PC-9 (cell line): Measurements from ENCODE around the gene TBL1XR1. TPM values are rescaled to one million over a fixed set of nuclear protein-coding genes. Genes with fewer than 3 reads are reported as not detected.
A peak's percentile ranks its signal among the peaks of the same experiment; 100 is the strongest.

Source experiments
- BruUV-seq: library from RNA; stranded (reverse); fragments of 400-500 nt; replicated peaks from 2 replicates; lab custom pipeline; 2021; lab: Mats Ljungman, UMichigan
- CTCF ChIA-PET: fragments of 300-600 bp; sonication (Branson Sonifier 250); formaldehyde crosslinking; loops from one replicate; lab custom pipeline; 2022; ENCODE audit warnings: antibody characterized with exemption; lab: Charles Lee
- POLR2A ChIA-PET: fragments of 300-600 bp; sonication (Branson Sonifier 250); formaldehyde crosslinking; loops from one replicate; lab custom pipeline; 2022; ENCODE audit warnings: antibody characterized with exemption; ENCODE audit not compliant: unreplicated experiment; lab: Charles Lee
- DNase-seq, 2 experiments: peaks; one replicate each; pipeline versions ENCODE4 v3.0.0 to v3.0.0-alpha.2; 2015 to 2022; ENCODE audit warnings: mixed read lengths in 1 of 2
- H2AFZ ChIP-seq: fragments of 200-600 bp; sonication (generic); 2 replicates; pipeline ENCODE4 v1.8.1; 2017; ENCODE audit warnings: antibody characterized with exemption
- H3F3A ChIP-seq: fragments of 200-600 bp; sonication (generic); 2 replicates; pipeline ENCODE4 v1.8.1; 2017; ENCODE audit warnings: antibody characterized with exemption, mild to moderate bottlenecking, low read depth; ENCODE audit not compliant: insufficient read depth
- H3K27ac ChIP-seq: fragments of 200-600 bp; sonication (generic); 2 replicates; pipeline ENCODE4 v1.6.1; 2016; ENCODE audit warnings: mixed run types
- H3K27me3 ChIP-seq: fragments of 200-600 bp; sonication (generic); 2 replicates; pipeline ENCODE4 v1.6.1; 2016; ENCODE audit warnings: low read depth, mixed run types; ENCODE audit not compliant: insufficient read depth
- H3K36me3 ChIP-seq: fragments of 200-600 bp; sonication (generic); 2 replicates; pipeline ENCODE4 v1.6.1; 2016; ENCODE audit warnings: low read depth, mixed run types
- H3K4me1 ChIP-seq: fragments of 200-600 bp; sonication (generic); replicated peaks from 2 replicates; pipeline ENCODE4 v1.6.1; 2016; ENCODE audit warnings: mixed run types; ENCODE audit not compliant: insufficient read depth
- H3K4me2 ChIP-seq: fragments of 200-600 bp; sonication (generic); 2 replicates; pipeline ENCODE4 v1.6.1; 2017; ENCODE audit warnings: mixed run types
- H3K4me3 ChIP-seq: fragments of 200-600 bp; sonication (generic); 2 replicates; pipeline ENCODE4 v1.6.1; 2016; ENCODE audit warnings: mixed run types
- H3K79me2 ChIP-seq: fragments of 200-600 bp; sonication (generic); 2 replicates; pipeline ENCODE4 v1.6.1; 2017; ENCODE audit warnings: low read depth, mixed run types
- H3K9me2 ChIP-seq: fragments of 200-600 bp; sonication (generic); 2 replicates; pipeline ENCODE4 v1.8.1; 2017; ENCODE audit warnings: mild to moderate bottlenecking; ENCODE audit not compliant: insufficient read depth
- H3K9me3 ChIP-seq: fragments of 200-600 bp; sonication (generic); 2 replicates; pipeline ENCODE4 v1.8.1; 2016; ENCODE audit warnings: low read depth; ENCODE audit not compliant: insufficient read depth
- H4K20me1 ChIP-seq: fragments of 200-600 bp; sonication (generic); 2 replicates; pipeline ENCODE4 v1.8.1; 2017; ENCODE audit not compliant: insufficient read depth
- EZH2 ChIP-seq: fragments of 200-600 bp; sonication (generic); IDR thresholded peaks from 2 replicates; pipeline ENCODE4 v1.8.0; 2017; ENCODE audit warnings: antibody characterized with exemption, low read depth
- intact Hi-C: fragments of 100-400 bp; cut with micrococcal nuclease; formaldehyde crosslinking; loops from one replicate; pipeline ENCODE4 v1.10.0; 2022; ENCODE audit not compliant: unreplicated experiment
- total RNA-seq: library from RNA; stranded (reverse); gene quantifications from 2 replicates; pipeline ENCODE4 v1.2.3, GENCODE V29; 2021
- TF ChIP-seq, protein P1 (sequence below): fragments of 200-600 bp; sonication (generic); conservative IDR thresholded peaks from 2 replicates; pipeline ENCODE4 v1.6.1; 2017; ENCODE audit warnings: mixed run types, antibody characterized with exemption, mild to moderate bottlenecking, moderate library complexity

TBL1XR1 gene
- total RNA-seq, 1 experiment from 2014 or later = 243 TPM

DNA sequence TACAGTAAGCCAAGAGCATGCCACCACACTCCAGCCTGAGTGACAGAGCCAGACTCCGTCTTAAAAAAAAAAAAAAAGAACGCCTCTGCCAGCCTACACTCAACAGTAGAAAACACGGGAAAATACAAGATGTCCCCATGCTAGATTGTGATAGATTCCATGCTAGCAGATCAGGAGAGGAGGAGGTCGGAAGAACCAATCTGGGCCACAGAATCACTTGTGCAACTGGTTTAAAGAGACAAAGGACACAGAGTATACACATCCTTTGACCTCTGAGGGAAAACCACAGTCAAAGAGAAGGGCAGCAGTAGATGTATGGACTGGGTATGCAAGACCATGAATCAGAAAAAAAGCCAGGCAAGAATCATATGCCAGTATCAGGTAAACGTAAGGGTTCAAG is 15.9 kb downstream of the TBL1XR1 start:
- POLR2A ChIA-PET = no interaction called here
- no peaks in the 10 kb centered on the region for H3K9me3 ChIP-seq
- no peaks in the 10 kb centered on the region for H3K9me2 ChIP-seq
- no peak overlapping the region for H2AFZ ChIP-seq
- no peak overlapping the region for H3K4me2 ChIP-seq
- H3K4me3 ChIP-seq = no peak overlapping the region
- H3K36me3 ChIP-seq = peaks cover 33% of the 10 kb centered on the region
- intact Hi-C loops = no loop called here
- CTCF ChIA-PET = no interaction called here
- BruUV-seq = no TSS peak
- no peaks in the 10 kb centered on the region for H3K27me3 ChIP-seq
- peaks cover 94% of the 10 kb centered on the region for H4K20me1 ChIP-seq
- peaks cover 22% of the 10 kb centered on the region; the same call in 1 of the 2 replicates for H3F3A ChIP-seq
- no peak overlapping the region for H3K27ac ChIP-seq
- DNase-seq = no peak
- H3K79me2 ChIP-seq = peaks cover 100% of the 10 kb centered on the region
- TF ChIP-seq, protein P1, sequence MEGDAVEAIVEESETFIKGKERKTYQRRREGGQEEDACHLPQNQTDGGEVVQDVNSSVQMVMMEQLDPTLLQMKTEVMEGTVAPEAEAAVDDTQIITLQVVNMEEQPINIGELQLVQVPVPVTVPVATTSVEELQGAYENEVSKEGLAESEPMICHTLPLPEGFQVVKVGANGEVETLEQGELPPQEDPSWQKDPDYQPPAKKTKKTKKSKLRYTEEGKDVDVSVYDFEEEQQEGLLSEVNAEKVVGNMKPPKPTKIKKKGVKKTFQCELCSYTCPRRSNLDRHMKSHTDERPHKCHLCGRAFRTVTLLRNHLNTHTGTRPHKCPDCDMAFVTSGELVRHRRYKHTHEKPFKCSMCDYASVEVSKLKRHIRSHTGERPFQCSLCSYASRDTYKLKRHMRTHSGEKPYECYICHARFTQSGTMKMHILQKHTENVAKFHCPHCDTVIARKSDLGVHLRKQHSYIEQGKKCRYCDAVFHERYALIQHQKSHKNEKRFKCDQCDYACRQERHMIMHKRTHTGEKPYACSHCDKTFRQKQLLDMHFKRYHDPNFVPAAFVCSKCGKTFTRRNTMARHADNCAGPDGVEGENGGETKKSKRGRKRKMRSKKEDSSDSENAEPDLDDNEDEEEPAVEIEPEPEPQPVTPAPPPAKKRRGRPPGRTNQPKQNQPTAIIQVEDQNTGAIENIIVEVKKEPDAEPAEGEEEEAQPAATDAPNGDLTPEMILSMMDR = no peak
- TF ChIP-seq EZH2 = no peak
- peaks cover 9% of the 10 kb centered on the region; the same call in 1 of the 2 replicates for H3K4me1 ChIP-seq

DNA sequence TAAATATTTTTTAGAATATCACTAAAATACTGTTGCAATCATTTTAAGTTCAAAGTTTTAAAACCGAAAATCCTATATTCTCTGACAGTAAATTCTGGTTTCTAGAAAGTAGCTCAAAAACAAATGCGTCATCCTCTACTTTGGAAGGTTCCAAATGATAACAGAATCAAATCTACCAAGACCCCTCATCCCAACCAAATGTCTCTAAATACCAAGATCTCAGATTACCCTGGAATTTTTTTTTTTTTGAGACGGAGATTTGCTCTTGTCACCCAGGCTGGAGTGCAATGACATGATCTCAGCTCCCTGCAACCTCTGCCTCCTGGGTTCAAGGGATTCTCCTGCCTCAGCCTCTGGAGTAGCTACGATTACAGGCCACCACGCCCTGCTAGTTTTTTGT is 16.8 kb downstream of the TBL1XR1 start:
- Histone ChIP-seq H4K20me1 (peaks cover 92% of the 10 kb centered on the region), H3K9me2 (no peaks in the 10 kb centered on the region), H2AFZ (no peak overlapping the region), H3K4me3 (no peak overlapping the region), H3K4me1 (peaks cover 6% of the 10 kb centered on the region; the same call in 1 of the 2 replicates), H3K27ac (no peak overlapping the region), H3K4me2 (no peak overlapping the region), H3K79me2 (peaks cover 98% of the 10 kb centered on the region), H3K36me3 (peaks cover 34% of the 10 kb centered on the region), H3F3A (peaks cover 23% of the 10 kb centered on the region; the same call in 1 of the 2 replicates), H3K9me3 (no peaks in the 10 kb centered on the region), H3K27me3 (no peaks in the 10 kb centered on the region)
- no TSS peak for BruUV-seq
- intact Hi-C loops = no loop called here
- CTCF ChIA-PET = interaction anchor here (0.7 kb wide), 1 partner anchor 764 kb away, joined by 3 read pairs; no protein-coding TSS in a partner anchor
- DNase-seq = no peak
- TF ChIP-seq EZH2 = no peak
- TF ChIP-seq, protein P1 = no peak
- POLR2A ChIA-PET = no interaction called here

DNA sequence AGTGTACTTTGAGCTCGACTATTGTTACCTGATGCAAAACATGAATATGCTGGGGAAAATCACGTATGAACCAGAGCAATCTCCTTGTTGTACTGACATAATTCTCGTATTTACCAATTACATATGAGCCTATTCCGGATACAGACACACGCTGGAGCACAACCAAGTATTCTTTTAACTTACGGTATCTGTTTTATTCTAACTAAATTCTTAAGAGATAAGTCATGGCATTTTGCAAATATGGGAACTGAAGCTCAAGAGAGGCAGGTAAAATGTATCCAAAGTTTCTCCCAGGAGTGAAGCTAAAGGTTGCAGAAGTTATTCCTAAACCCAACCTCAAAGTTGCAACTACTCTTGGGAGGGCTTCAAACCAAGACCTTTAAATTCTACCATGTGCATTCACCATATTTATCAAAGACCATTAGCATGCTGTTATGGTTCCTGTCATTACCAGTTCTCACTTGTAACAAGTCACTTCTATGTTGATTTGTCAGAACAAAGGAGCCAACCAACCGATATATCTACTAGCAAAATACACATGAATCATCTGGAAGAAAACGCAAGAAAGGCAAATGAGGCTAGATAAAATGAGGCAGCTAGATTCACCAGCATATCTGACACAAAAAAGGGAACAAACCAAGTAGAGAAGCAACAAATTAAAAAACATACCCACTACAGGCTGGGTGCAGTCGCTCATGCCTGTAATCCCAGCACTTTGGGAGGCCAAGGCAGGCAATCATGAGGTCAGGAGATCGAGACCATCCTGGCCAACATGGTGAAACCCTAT is 17.8 kb downstream of the TBL1XR1 start:
- no peaks in the 10 kb centered on the region for H3K9me2 ChIP-seq
- ChIA-PET CTCF (no interaction called here), POLR2A (interaction anchor here (0.6 kb wide), 1 partner anchor 342 kb away, joined by 3 read pairs; no protein-coding TSS in a partner anchor)
- H2AFZ ChIP-seq = no peak overlapping the region
- no peak overlapping the region for H3K4me3 ChIP-seq
- no peaks in the 10 kb centered on the region for H3K9me3 ChIP-seq
- H3K4me2 ChIP-seq = no peak overlapping the region
- no peak for DNase-seq
- H3K4me1 ChIP-seq = peaks cover 6% of the 10 kb centered on the region; the same call in 1 of the 2 replicates
- peaks cover 92% of the 10 kb centered on the region for H4K20me1 ChIP-seq
- peaks cover 98% of the 10 kb centered on the region for H3K79me2 ChIP-seq
- H3K36me3 ChIP-seq = peaks cover 33% of the 10 kb centered on the region
- peak overlapping the region; percentile 15; the same call in 1 of the 2 replicates for H3K27ac ChIP-seq
- intact Hi-C loops = no loop called here
- TF ChIP-seq, protein P1 = no peak
- TF ChIP-seq EZH2 = no peak
- BruUV-seq = no TSS peak
- H3K27me3 ChIP-seq = no peaks in the 10 kb centered on the region
- peaks cover 27% of the 10 kb centered on the region; the same call in 1 of the 2 replicates for H3F3A ChIP-seq
